Left ventricle myocardium inferior (tissue), 1 donor: ENCODE results near the gene GABRR1. TPM values are rescaled to one million over a fixed set of nuclear protein-coding genes. Genes with fewer than 3 reads are reported as not detected.

Source experiments
- DNase-seq: peaks from one replicate; pipeline ENCODE4 v3.0.0-alpha.2; 2020
- H3K27ac ChIP-seq: fragments of 200-600 bp; replicated peaks from 2 replicates; pipeline ENCODE4 v1.8.0; 2021
- H3K27me3 ChIP-seq: fragments of 200-600 bp; 2 replicates; pipeline ENCODE4 v1.8.0; 2021; ENCODE audit warnings: low read depth
- H3K36me3 ChIP-seq: fragments of 200-600 bp; 2 replicates; pipeline ENCODE4 v1.8.0; 2021
- H3K4me1 ChIP-seq: fragments of 200-600 bp; 2 replicates; pipeline ENCODE4 v1.8.0; 2021
- H3K4me3 ChIP-seq: fragments of 200-600 bp; 2 replicates; pipeline ENCODE4 v1.8.0; 2021; ENCODE audit warnings: mild to moderate bottlenecking, moderate library complexity
- H3K9me3 ChIP-seq: fragments of 200-600 bp; replicated peaks from 2 replicates; pipeline ENCODE4 v1.8.0; 2021
- intact Hi-C: fragments of 100-400 bp; cut with micrococcal nuclease; formaldehyde crosslinking; loops from one replicate; pipeline ENCODE4 v1.11.0; 2022
- total RNA-seq: library from RNA; stranded (reverse); fragmentation: NEBNext Ultra II Directional; extraction: Animal tissue kit (Norgen Biotek cat#: 25700); gene quantifications from one replicate; pipeline ENCODE4 v1.2.1, GENCODE V29; 2021
- TF ChIP-seq, protein P1 (sequence below): fragments of 200-600 bp; IDR thresholded peaks from 2 replicates; pipeline ENCODE4 v1.8.0; 2021; ENCODE audit warnings: antibody characterized with exemption, mild to moderate bottlenecking, borderline replicate concordance
- donor health status: DM: no; HTN: yes; CAD: no; lungs with severe emphysema.

GABRR1 gene
- total RNA-seq, 1 donor from 2014 or later = not detected

DNA sequence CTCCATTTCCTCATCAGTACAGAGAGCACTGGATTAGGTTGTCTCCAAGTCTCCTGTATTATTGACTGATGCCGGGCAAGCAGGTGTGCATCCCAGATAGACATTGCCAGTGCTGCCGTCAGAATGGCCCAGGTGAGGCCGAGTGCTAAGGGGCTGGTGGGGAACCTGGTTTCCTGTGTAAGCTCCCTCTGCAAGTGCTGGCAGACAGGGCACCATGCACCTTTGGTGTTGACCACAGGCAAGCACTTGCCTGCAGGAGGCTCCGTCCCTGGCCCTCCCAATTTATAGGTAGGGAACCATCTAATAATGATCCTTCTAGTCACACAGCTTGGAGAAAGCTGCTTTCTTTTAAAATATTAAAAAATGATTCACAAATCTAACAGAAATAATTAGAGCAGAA lies 747 bp downstream of the GABRR1 start:
- Histone ChIP-seq H3K9me3 (no peaks in the 10 kb centered on the region), H3K4me3 (no peak overlapping the region), H3K4me1 (no peaks in the 10 kb centered on the region), H3K36me3 (no peaks in the 10 kb centered on the region), H3K27ac (no peak overlapping the region), H3K27me3 (no peaks in the 10 kb centered on the region)
- intact Hi-C loops = no loop called here
- TF ChIP-seq, protein P1, sequence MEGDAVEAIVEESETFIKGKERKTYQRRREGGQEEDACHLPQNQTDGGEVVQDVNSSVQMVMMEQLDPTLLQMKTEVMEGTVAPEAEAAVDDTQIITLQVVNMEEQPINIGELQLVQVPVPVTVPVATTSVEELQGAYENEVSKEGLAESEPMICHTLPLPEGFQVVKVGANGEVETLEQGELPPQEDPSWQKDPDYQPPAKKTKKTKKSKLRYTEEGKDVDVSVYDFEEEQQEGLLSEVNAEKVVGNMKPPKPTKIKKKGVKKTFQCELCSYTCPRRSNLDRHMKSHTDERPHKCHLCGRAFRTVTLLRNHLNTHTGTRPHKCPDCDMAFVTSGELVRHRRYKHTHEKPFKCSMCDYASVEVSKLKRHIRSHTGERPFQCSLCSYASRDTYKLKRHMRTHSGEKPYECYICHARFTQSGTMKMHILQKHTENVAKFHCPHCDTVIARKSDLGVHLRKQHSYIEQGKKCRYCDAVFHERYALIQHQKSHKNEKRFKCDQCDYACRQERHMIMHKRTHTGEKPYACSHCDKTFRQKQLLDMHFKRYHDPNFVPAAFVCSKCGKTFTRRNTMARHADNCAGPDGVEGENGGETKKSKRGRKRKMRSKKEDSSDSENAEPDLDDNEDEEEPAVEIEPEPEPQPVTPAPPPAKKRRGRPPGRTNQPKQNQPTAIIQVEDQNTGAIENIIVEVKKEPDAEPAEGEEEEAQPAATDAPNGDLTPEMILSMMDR = no peak
- no peak for DNase-seq

DNA sequence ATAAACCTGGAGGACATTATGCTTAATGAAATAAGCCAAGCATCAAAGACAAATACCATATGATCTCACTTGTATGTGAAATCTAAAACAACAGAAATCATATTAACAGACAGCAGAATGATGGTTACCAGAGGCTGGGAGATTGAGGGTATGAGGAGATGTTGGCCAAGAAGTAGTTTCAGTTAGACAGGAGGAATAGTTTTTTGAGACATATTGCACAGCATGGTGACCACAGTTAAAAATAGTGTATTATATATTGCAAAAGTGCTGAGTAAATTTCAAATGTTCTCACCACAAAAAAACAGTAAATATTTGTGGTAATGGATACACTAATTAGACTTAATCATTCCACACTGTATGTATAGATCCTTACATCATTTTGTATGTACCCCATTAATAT lies 1.8 kb downstream of the GABRR1 start:
- Histone ChIP-seq H3K4me3 (no peak overlapping the region), H3K27me3 (no peaks in the 10 kb centered on the region), H3K27ac (no peak overlapping the region), H3K4me1 (no peaks in the 10 kb centered on the region), H3K36me3 (no peaks in the 10 kb centered on the region), H3K9me3 (no peaks in the 10 kb centered on the region)
- TF ChIP-seq, protein P1 = no peak
- DNase-seq = no peak
- intact Hi-C loops = no loop called here

DNA sequence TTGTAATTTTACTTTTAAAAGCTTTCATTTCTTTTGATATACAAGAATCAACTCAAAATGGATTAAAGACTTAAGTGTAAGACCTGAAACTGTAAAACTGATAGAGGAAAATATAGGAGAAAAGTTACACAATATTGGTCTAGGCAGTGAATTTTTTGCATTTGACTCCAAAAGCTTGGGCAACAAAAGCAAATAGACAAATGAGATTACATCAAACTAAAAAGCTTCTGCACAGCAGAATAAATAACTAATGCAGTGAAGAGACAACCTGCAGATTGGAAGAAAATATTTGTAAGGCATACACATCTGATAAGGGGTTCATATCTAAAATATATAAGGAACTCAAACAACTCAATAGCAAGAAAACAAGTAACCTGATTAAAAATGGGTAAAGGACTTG lies 3.0 kb downstream of the GABRR1 start:
- Histone ChIP-seq H3K4me3 (no peak overlapping the region), H3K9me3 (no peaks in the 10 kb centered on the region), H3K27me3 (no peaks in the 10 kb centered on the region), H3K4me1 (no peaks in the 10 kb centered on the region), H3K27ac (no peak overlapping the region), H3K36me3 (no peaks in the 10 kb centered on the region)
- DNase-seq = no peak
- TF ChIP-seq, protein P1 = no peak
- intact Hi-C loops = no loop called here

DNA sequence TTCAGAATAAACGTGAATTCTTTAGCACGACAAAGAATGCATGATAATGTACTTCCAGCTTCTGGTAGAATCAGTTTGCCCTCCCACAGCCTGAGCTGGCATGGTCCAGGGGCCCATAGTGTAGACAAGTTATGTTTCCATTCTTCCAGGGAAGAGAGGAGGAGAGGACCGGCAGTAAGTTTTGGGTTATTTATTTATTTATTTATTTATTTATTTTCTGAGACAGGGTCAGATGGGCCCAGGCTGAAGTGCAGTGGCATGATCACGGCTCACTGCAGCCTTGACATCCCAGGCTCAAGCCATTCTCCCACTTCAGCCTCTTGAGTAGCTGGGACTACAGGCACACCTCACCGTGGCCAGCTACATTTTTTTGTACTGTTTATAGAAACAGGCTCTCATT lies 4.7 kb downstream of the GABRR1 start:
- Histone ChIP-seq H3K4me3 (no peak overlapping the region), H3K27me3 (no peaks in the 10 kb centered on the region), H3K36me3 (no peaks in the 10 kb centered on the region), H3K4me1 (no peaks in the 10 kb centered on the region), H3K27ac (no peak overlapping the region), H3K9me3 (no peaks in the 10 kb centered on the region)
- TF ChIP-seq, protein P1 = no peak
- intact Hi-C loops = no loop called here
- no peak for DNase-seq

GRCh38 chr6:89209457-89209856 lies 7.7 kb downstream of the GABRR1 start:
- intact Hi-C loops = no loop called here
- no peak overlapping the region for H3K4me3 ChIP-seq
- TF ChIP-seq, protein P1 = no peak
- DNase-seq = no peak
- no peaks in the 10 kb centered on the region for H3K9me3 ChIP-seq
- no peaks in the 10 kb centered on the region for H3K36me3 ChIP-seq
- no peaks in the 10 kb centered on the region for H3K4me1 ChIP-seq
- no peak overlapping the region for H3K27ac ChIP-seq
- H3K27me3 ChIP-seq = no peaks in the 10 kb centered on the region

DNA sequence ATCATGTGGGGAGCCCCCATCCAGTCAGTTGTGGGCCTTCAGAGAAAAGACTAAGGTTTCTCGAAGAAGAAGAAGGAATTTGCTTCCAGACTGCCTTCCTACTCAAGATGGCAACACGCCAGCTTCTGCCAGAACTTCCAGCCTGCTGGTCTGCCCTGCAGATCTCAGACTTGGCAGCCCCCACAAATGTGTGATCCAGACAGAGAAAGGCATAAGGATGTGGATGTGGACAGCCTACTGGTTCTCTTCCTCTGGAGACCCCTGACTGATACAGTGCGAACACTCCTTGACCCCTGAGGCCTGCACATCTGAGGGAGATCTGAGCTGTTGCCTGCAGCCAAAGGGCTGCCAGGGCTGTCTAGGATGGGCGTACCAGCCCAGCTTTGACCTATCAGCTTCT lies 8.6 kb downstream of the GABRR1 start:
- no peak overlapping the region for H3K4me3 ChIP-seq
- TF ChIP-seq, protein P1 = no peak
- intact Hi-C loops = no loop called here
- H3K36me3 ChIP-seq = no peaks in the 10 kb centered on the region
- no peaks in the 10 kb centered on the region for H3K27me3 ChIP-seq
- no peak for DNase-seq
- H3K4me1 ChIP-seq = no peaks in the 10 kb centered on the region
- H3K9me3 ChIP-seq = no peaks in the 10 kb centered on the region
- H3K27ac ChIP-seq = no peak overlapping the region
